Karpas-422 (cell line): Measurements from ENCODE around the gene SLC25A20. TPM values are rescaled to one million over a fixed set of nuclear protein-coding genes. Genes with fewer than 3 reads are reported as not detected.
A peak's percentile ranks its signal among the peaks of the same experiment; 100 is the strongest.
"Not testable (repeated sequence)": the region's sequence is repeated elsewhere in the genome, so short reads cannot be mapped to it uniquely, and the experiment has no call there.

ENCODE experiments used
- DNase-seq: peaks from one replicate; pipeline ENCODE4 v3.0.0-alpha.2; 2015
- H2AFZ ChIP-seq: fragments of 200-600 bp; sonication (generic); 2 replicates; pipeline ENCODE4 v1.6.1; 2014; ENCODE audit warnings: antibody characterized with exemption, low read length, mixed read lengths
- H3K27ac ChIP-seq: fragments of 200-600 bp; sonication (generic); 2 replicates; pipeline ENCODE4 v1.5.1; 2014; ENCODE audit warnings: mild to moderate bottlenecking, low read length, moderate library complexity
- H3K27me3 ChIP-seq: fragments of 200-600 bp; sonication (generic); 2 replicates; pipeline ENCODE4 v1.6.1; 2014; ENCODE audit warnings: low read length, mixed read lengths
- H3K36me3 ChIP-seq: fragments of 200-600 bp; sonication (generic); 2 replicates; pipeline ENCODE4 v1.6.1; 2014; ENCODE audit warnings: low read length, mixed read lengths; ENCODE audit not compliant: insufficient read depth
- H3K4me1 ChIP-seq: fragments of 200-600 bp; sonication (generic); 2 replicates; pipeline ENCODE4 v1.6.1; 2014; ENCODE audit warnings: mild to moderate bottlenecking, low read length, mixed read lengths
- H3K4me2 ChIP-seq: fragments of 200-600 bp; sonication (generic); 2 replicates; pipeline ENCODE4 v1.6.1; 2014; ENCODE audit warnings: low read length, low read depth, mild to moderate bottlenecking; ENCODE audit not compliant: poor library complexity, severe bottlenecking
- H3K4me3 ChIP-seq: fragments of 200-600 bp; sonication (generic); 2 replicates; pipeline ENCODE4 v1.5.1; 2014; ENCODE audit warnings: mild to moderate bottlenecking, antibody characterized with exemption, low read length, mixed read lengths
- H3K79me2 ChIP-seq: fragments of 200-600 bp; sonication (generic); 2 replicates; pipeline ENCODE4 v1.6.1; 2014; ENCODE audit warnings: mild to moderate bottlenecking, low read length, mixed read lengths
- H3K9ac ChIP-seq: fragments of 200-600 bp; sonication (generic); 2 replicates; pipeline ENCODE4 v1.6.0; 2014; ENCODE audit warnings: low read length
- H3K9me2 ChIP-seq: fragments of 200-600 bp; sonication (generic), shearing (Covaris generic); replicated peaks from 2 replicates; pipeline ENCODE4 v1.6.0; 2014; ENCODE audit warnings: mild to moderate bottlenecking, low read length, moderate library complexity; ENCODE audit not compliant: insufficient read depth
- H3K9me3 ChIP-seq: fragments of 300-700, 200-600 bp; sonication (generic); 2 replicates; pipeline ENCODE4 v1.6.1; 2014; ENCODE audit warnings: low read length, mixed read lengths
- H4K20me1 ChIP-seq: fragments of 200-600 bp; sonication (generic); 2 replicates; pipeline ENCODE4 v1.6.1; 2014; ENCODE audit warnings: mild to moderate bottlenecking, antibody characterized with exemption, low read length, low read depth; ENCODE audit not compliant: insufficient read depth
- total RNA-seq: library from RNA; depleted of rRNA; stranded (reverse); fragments of >200 nt; shearing (Covaris generic); gene quantifications from 2 replicates; pipeline ENCODE4 v1.2.3, GENCODE V29; 2014; ENCODE audit warnings: low replicate concordance; rRNA removed

The SLC25A20 gene
- total RNA-seq, 1 experiment from 2014 or later: 33.8 TPM

DNA sequence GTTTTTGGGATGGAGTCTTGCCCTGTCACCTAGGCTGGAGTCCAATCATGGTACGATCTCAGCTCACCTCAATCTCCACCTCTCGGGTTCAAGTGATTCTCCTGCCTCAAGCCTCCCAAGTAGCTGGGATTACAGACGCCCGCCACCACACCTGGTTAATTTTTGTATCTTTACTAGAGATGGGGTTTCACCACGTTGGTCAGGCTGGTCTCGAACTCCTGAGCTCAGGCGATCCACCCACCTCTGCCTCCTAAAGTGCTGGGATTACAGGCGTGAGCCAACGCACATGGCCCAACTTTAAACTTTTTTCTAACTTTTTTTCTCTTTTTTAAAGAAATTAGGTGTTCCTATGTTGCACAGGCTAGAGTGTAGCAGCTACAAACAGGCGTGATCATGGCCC lies 70.8 kb downstream of the SLC25A20 start:
- not testable (repeated sequence) for H3K9ac ChIP-seq, H2AFZ ChIP-seq, DNase-seq, H4K20me1 ChIP-seq, H3K27ac ChIP-seq, H3K9me2 ChIP-seq, H3K4me3 ChIP-seq, H3K27me3 ChIP-seq, H3K36me3 ChIP-seq, H3K9me3 ChIP-seq
- H3K79me2 ChIP-seq: peaks cover 81% of the 10 kb centered on the region
- peaks cover 25% of the 10 kb centered on the region for H3K4me1 ChIP-seq
- peak overlapping the region; percentile 44 for H3K4me2 ChIP-seq

- Histone ChIP-seq H3K4me2 (peak overlapping the region; percentile 44), H3K36me3 (no peaks in the 10 kb centered on the region), H3K9me2 (no peaks in the 10 kb centered on the region; the same call in 1 of the 2 replicates), H3K4me1 (peaks cover 25% of the 10 kb centered on the region), H4K20me1 (no peaks in the 10 kb centered on the region), H3K27ac (peak overlapping the region; percentile 29), H2AFZ (no peak overlapping the region), H3K27me3 (no peaks in the 10 kb centered on the region), H3K9me3 (no peaks in the 10 kb centered on the region), H3K9ac (no peak overlapping the region), H3K79me2 (peaks cover 78% of the 10 kb centered on the region), H3K4me3 (no peak overlapping the region)
- DNase-seq: peak; percentile 79
Measured at GRCh38 chr3:48826451-48826850, 72.2 kb downstream of the SLC25A20 start.

DNA sequence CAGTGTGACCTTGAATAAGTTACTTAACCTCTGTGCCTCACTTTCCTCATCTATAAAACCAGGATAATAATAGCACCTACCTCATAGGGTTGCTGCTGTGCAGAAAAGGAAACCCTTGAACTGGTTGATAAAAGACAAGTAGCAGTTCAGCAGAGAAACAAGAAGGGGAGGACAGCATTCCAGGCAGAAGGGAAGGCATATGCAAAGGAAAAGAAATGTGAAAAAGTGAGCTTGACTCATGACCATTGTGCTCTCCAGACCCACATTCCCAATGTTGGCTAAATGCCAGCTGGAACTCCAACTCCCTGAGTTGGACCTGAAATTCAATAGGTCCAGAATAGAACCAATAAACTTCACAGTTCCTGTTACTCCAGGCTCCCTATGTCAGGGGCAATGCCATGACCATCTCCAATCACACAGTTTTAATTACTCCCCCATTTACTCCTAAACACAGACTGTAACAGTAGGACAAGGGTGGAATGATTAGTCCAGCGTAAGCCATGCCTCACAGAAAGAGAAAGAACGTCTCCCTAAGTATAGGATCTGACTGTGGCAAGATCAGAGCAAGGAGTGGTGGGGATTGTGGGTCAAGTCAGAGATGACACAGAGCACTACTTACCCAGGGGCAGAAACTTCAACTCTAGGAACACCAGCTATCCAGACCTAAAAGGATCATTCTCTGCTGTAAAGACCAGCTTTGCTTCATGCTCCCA lies 77.9 kb downstream of the SLC25A20 start:
- no peak overlapping the region for H3K9ac ChIP-seq
- H3K4me2 ChIP-seq: no peak overlapping the region
- H3K36me3 ChIP-seq: no peaks in the 10 kb centered on the region
- H2AFZ ChIP-seq: no peak overlapping the region
- no peak for DNase-seq
- no peaks in the 10 kb centered on the region; the same call in 1 of the 2 replicates for H3K9me2 ChIP-seq
- peaks cover 82% of the 10 kb centered on the region for H3K79me2 ChIP-seq
- H3K4me3 ChIP-seq: no peak overlapping the region
- no peak overlapping the region for H3K27ac ChIP-seq
- no peaks in the 10 kb centered on the region for H3K9me3 ChIP-seq
- H3K4me1 ChIP-seq: peaks cover 27% of the 10 kb centered on the region
- no peaks in the 10 kb centered on the region for H3K27me3 ChIP-seq
- no peaks in the 10 kb centered on the region for H4K20me1 ChIP-seq

DNA sequence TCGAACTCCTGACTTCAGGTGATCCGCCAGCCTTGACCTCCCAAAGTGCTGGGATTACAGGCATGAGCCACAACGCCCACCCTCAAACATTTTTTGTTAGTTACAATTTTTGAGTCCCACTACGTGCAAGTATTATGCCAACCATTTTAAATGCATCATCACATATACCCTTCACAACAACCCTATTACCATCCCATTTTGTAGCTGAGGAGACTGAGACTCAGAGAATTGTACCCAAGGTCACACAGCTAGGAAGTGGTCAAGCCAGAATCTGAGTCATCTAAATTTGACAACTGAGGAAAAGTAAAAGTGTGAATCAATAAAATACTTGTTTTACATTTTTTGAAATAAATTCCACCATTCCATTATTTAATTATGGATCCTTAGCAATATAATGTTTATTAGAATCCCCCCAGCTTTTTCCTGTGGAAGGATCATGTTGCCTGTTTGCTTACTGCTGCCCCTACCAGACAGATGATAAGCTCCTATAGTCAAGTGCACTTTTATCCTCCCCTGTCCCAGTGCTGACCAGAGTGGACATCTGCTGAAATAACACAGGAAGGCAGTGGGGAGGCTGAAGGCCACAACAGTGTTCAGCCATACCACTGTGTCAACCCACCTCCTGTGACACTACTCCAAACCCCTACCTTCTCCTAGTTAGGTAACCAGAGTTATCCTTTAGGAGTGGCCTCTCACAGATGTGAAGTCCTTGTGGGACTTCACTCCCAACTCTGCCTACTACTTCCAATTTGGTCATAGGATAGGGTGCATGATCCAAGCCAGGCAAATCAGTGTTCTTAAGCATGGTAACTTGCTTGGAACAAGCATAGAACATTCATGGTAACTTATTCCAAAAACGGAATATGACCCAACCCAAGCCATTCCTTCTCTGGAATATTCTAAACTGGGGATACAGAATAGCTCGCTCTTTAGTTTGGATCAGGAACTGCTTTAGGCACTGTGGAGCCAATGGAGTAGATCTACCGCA lies 79.2 kb downstream of the SLC25A20 start:
- Histone ChIP-seq H2AFZ (no peak overlapping the region), H3K4me3 (no peak overlapping the region), H3K9me2 (no peaks in the 10 kb centered on the region), H3K9ac (no peak overlapping the region), H3K4me2 (peak overlapping the region; percentile 85), H3K36me3 (no peaks in the 10 kb centered on the region), H3K9me3 (no peaks in the 10 kb centered on the region), H3K27ac (peak overlapping the region; percentile 87), H3K4me1 (peaks cover 25% of the 10 kb centered on the region), H4K20me1 (no peaks in the 10 kb centered on the region), H3K79me2 (peaks cover 77% of the 10 kb centered on the region), H3K27me3 (no peaks in the 10 kb centered on the region)
- no peak for DNase-seq

- Histone ChIP-seq H3K4me2 (no peak overlapping the region), H3K4me1 (no peaks in the 10 kb centered on the region), H3K9ac (no peak overlapping the region), H3K27me3 (no peaks in the 10 kb centered on the region), H3K36me3 (no peaks in the 10 kb centered on the region), H3K79me2 (peaks cover 75% of the 10 kb centered on the region), H4K20me1 (no peaks in the 10 kb centered on the region), H3K27ac (no peak overlapping the region), H3K9me3 (no peaks in the 10 kb centered on the region), H3K4me3 (no peak overlapping the region), H2AFZ (no peak overlapping the region), H3K9me2 (no peaks in the 10 kb centered on the region)
- DNase-seq: no peak
Measured at GRCh38 chr3:48811524-48811923, 87.2 kb downstream of the SLC25A20 start.

Other genes starting within 250 kb of the SLC25A20 start
- gene CELSR3, start 236.0 kb downstream of the SLC25A20 start, total RNA-seq: 3.8 and 7.0 TPM in 2 replicates
- gene NCKIPSD, start 213.0 kb downstream of the SLC25A20 start, total RNA-seq: 25.5 and 36.1 TPM in 2 replicates
- 93.6 and 104 TPM in 2 replicates for gene IP6K2, start 181.7 kb downstream of the SLC25A20 start, total RNA-seq
- 37.9 and 51.5 TPM in 2 replicates for gene PRKAR2A, start 51.0 kb downstream of the SLC25A20 start, total RNA-seq
- gene ARIH2, start 20.0 kb upstream of the SLC25A20 start, total RNA-seq: 86.4 and 113 TPM in 2 replicates
- 36.1 and 86.7 TPM in 2 replicates for gene P4HTM, start 91.4 kb upstream of the SLC25A20 start, total RNA-seq
- 82.1 and 110 TPM in 2 replicates for gene WDR6, start 108.5 kb upstream of the SLC25A20 start, total RNA-seq
- gene DALRD3, start 119.7 kb upstream of the SLC25A20 start, total RNA-seq: 44.8 and 53.4 TPM in 2 replicates
- gene NDUFAF3, start 123.2 kb upstream of the SLC25A20 start, total RNA-seq: 228 and 279 TPM in 2 replicates
- 522 and 655 TPM in 2 replicates for gene IMPDH2, start 130.5 kb upstream of the SLC25A20 start, total RNA-seq
- 75.4 and 80.0 TPM in 2 replicates for gene QRICH1, start 195.2 kb upstream of the SLC25A20 start, total RNA-seq
- gene QARS1, start 205.9 kb upstream of the SLC25A20 start, total RNA-seq: 220 and 257 TPM in 2 replicates
- 31.5 and 111 TPM in 2 replicates for gene USP19, start 221.9 kb upstream of the SLC25A20 start, total RNA-seq
- gene LAMB2, start 234.2 kb upstream of the SLC25A20 start, total RNA-seq: 3.8 TPM in 1 of 2 replicates, not detected in the other